Choroid plexus epithelial cell (primary cell): ENCODE data around the gene TNNT3.

ENCODE experiments used
- DNase-seq: peaks from one replicate; pipeline ENCODE4 v3.0.0-alpha.2; 2010; ENCODE audit warnings: low read depth
- H3K4me3 ChIP-seq: 2 replicates; pipeline ENCODE4 v1.5.1; 2011; ENCODE audit warnings: low read depth, mild to moderate bottlenecking, control low read depth, low read length, moderate library complexity
- TF ChIP-seq, protein P1 (sequence below): conservative IDR thresholded peaks from 2 replicates; pipeline ENCODE4 v1.5.1; 2011; ENCODE audit warnings: low read depth, mild to moderate bottlenecking, control low read depth, inconsistent platforms, low read length, moderate library complexity

The TNNT3 gene

GRCh38 chr11:1896468-1896867 is 23.0 kb upstream of the TNNT3 start:
- TF ChIP-seq, protein P1, sequence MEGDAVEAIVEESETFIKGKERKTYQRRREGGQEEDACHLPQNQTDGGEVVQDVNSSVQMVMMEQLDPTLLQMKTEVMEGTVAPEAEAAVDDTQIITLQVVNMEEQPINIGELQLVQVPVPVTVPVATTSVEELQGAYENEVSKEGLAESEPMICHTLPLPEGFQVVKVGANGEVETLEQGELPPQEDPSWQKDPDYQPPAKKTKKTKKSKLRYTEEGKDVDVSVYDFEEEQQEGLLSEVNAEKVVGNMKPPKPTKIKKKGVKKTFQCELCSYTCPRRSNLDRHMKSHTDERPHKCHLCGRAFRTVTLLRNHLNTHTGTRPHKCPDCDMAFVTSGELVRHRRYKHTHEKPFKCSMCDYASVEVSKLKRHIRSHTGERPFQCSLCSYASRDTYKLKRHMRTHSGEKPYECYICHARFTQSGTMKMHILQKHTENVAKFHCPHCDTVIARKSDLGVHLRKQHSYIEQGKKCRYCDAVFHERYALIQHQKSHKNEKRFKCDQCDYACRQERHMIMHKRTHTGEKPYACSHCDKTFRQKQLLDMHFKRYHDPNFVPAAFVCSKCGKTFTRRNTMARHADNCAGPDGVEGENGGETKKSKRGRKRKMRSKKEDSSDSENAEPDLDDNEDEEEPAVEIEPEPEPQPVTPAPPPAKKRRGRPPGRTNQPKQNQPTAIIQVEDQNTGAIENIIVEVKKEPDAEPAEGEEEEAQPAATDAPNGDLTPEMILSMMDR = no peak
- H3K4me3 ChIP-seq = no peak overlapping the region
- DNase-seq = no peak

GRCh38 chr11:1896923-1897322 is 22.6 kb upstream of the TNNT3 start:
- no peak for DNase-seq
- TF ChIP-seq, protein P1 = no peak
- no peak overlapping the region for H3K4me3 ChIP-seq

- TF ChIP-seq, protein P1 = no peak
Measured at GRCh38 chr11:1899090-1899489, 20.4 kb upstream of the TNNT3 start.

GRCh38 chr11:1899686-1900085 is 19.8 kb upstream of the TNNT3 start:
- TF ChIP-seq, protein P1 = no peak

More at GRCh38 chr11:1899090-1899489, 20.4 kb upstream of the TNNT3 start:
- no peak for DNase-seq
- no peak overlapping the region for H3K4me3 ChIP-seq

DNA sequence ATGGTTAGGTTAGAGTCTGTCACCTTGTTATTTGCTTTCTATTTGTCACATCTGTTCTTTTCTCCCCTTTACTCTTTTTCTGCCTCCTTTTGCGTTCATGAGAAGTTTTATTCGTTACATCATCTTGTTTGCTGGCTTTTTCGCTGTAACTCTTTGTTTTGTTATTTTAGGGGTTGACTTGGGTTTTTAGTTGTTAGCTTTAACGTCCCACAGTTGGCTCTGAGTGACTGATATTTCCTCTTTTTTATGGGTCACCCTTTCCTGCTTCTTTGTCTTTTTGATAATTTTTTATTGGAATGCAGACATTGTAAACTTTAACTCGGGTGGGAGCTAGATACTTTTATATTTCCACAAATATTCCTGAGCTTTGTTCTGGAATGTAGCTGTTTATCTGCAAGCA is 13.3 kb upstream of the TNNT3 start:
- DNase-seq = no peak
- TF ChIP-seq, protein P1 = no peak
- no peak overlapping the region for H3K4me3 ChIP-seq

More at GRCh38 chr11:1899686-1900085, 19.8 kb upstream of the TNNT3 start:
- H3K4me3 ChIP-seq = no peak overlapping the region
- no peak for DNase-seq

GRCh38 chr11:1906611-1907423 is 12.7 kb upstream of the TNNT3 start:
- TF ChIP-seq, protein P1 = no peak
- no peak for DNase-seq
- H3K4me3 ChIP-seq = no peak overlapping the region

DNA sequence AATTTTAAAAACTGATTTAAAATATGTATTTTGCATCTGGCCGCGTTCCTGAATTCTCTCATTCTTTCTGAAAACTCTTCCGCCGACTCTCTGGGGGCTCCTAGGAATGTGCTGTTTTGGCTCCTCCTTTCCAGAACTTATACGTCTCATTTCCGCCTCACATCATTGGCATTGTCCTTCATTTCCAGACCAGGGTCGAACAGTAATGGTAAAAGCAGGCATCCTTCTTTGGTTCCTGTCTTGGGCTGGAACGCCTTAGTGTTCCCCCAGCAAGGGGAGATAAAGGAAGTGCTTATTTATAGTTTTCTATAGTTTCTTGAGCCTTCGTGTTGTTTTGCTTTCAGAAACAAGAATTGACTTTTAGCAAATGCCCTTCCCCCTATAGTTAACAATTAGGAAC is 10.9 kb upstream of the TNNT3 start:
- peak; percentile 51 for DNase-seq
- H3K4me3 ChIP-seq = peak overlapping the region; percentile 22

More for the DNA sequence above, 10.9 kb upstream of the TNNT3 start:
- TF ChIP-seq, protein P1 = no peak
